Measurements from ENCODE around the gene KCNH4.

The KCNH4 gene

DNA sequence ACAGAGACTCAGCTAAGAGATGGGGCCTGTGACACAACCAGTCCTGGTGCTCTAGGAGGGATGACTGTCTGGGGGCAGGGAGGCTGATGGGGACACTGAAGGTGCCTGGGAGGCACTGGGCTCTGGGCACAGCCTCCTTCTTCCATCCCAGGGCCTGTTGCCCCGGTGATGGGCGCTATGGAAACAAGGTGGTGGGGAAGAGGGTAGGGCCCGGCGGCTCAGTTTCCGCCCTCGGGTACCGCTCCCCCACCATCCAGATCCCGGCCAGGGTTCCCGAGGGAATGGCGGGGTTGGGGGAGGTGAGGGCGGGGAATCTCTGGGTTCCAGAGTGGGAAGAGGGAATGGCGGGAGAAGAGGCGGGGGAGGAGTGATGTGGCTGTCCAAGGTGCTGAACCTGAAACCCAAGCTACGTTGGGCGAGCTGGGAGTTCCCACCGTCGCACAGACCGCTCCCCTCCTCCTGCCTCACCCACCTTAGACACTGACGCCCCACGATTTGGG is 981 bp downstream of the KCNH4 start:
- no peaks in the 10 kb centered on the region for H3K9me3 ChIP-seq (ENCODE audit: control insufficient read depth, insufficient read depth, low read depth, low read length)
- H3K4me3 ChIP-seq (ENCODE audit: low read depth, low read length) = no peak overlapping the region
- H3K4me1 ChIP-seq (ENCODE audit: control insufficient read depth, insufficient read depth, low read length) = no peaks in the 10 kb centered on the region
- ChIA-PET CTCF (interaction anchor here (0.6 to 2.4 kb wide), 8 partner anchors 14 to 637 kb away, joined by 3 to 9 read pairs (median 4); no protein-coding TSS in a partner anchor), POLR2A (interaction anchor here (0.6 to 1.8 kb wide), 3 partner anchors 14 to 47 kb away, joined by 3 to 6 read pairs (median 5); partner anchors contain the start of gene GHDC)
- no peaks in the 10 kb centered on the region for H3K36me3 ChIP-seq (ENCODE audit: control insufficient read depth in 2 of 2, insufficient read depth in 1 of 2, low read length in 2 of 2)
- no peak overlapping the region for H3K27ac ChIP-seq (ENCODE audit: extremely low read depth, low read depth, low read length)
- TF ChIP-seq ZNF398 (tag by site-specific recombination; IDR thresholded peaks at IDR 0.05) (peak; percentile 69), SP2 (tag by site-specific recombination; IDR thresholded peaks at IDR 0.05) (peak; percentile 41; the same call in 1 of the 2 replicates), ZFHX2 (tag by site-specific recombination; conservative IDR thresholded peaks at IDR 0.05) (peak; percentile 91), GLIS2 (tag by site-specific recombination; IDR thresholded peaks at IDR 0.05) (no peak), KLF8 (tag by site-specific recombination; IDR thresholded peaks at IDR 0.05) (peak; percentile 59; the same call in 1 of the 2 replicates), GLIS1 (tag by site-specific recombination; IDR thresholded peaks at IDR 0.05) (no peak), ZIC2 (tag by site-specific recombination; IDR thresholded peaks at IDR 0.05) (no peak), ZNF629 (tag by site-specific recombination; IDR thresholded peaks at IDR 0.05) (0 out of 2 replicates have a peak, but pooled peaks have one; percentile 36), ZNF174 (tag by site-specific recombination; IDR thresholded peaks at IDR 0.05) (no peak), ZBTB17 (tag by site-specific recombination; IDR thresholded peaks at IDR 0.05) (0 out of 2 replicates have a peak, but pooled peaks have one; percentile 21), ZBTB44 (tag by site-specific recombination; IDR thresholded peaks at IDR 0.05) (no peak), ZNF558 (tag by site-specific recombination; IDR thresholded peaks at IDR 0.05) (no peak), MYNN (tag by site-specific recombination; IDR thresholded peaks at IDR 0.05; ENCODE audit: borderline replicate concordance) (peak; percentile 93), ZNF701 (tag by site-specific recombination; IDR thresholded peaks at IDR 0.05) (no peak), ZNF621 (tag by site-specific recombination; IDR thresholded peaks at IDR 0.05) (no peak), ZBTB8A (tag by site-specific recombination; IDR thresholded peaks at IDR 0.05) (no peak), ZSCAN4 (tag by site-specific recombination; IDR thresholded peaks at IDR 0.05) (no peak), KLF1 (tag by site-specific recombination; IDR thresholded peaks at IDR 0.05) (peak; percentile 82), PATZ1 (tag by site-specific recombination; IDR thresholded peaks at IDR 0.05) (peak; percentile 43; the same call in 1 of the 2 replicates), ZNF155 (tag by site-specific recombination; IDR thresholded peaks at IDR 0.05) (no peak), FEZF1 (tag by site-specific recombination; IDR thresholded peaks at IDR 0.05) (no peak), IKZF3 (tag by site-specific recombination; IDR thresholded peaks at IDR 0.05) (peak; percentile 89), ZNF670 (tag by site-specific recombination; IDR thresholded peaks at IDR 0.05; ENCODE audit: low read depth) (no peak), ZNF580 (tag by site-specific recombination; IDR thresholded peaks at IDR 0.05) (no peak)
- TF ChIP-seq, protein P1, sequence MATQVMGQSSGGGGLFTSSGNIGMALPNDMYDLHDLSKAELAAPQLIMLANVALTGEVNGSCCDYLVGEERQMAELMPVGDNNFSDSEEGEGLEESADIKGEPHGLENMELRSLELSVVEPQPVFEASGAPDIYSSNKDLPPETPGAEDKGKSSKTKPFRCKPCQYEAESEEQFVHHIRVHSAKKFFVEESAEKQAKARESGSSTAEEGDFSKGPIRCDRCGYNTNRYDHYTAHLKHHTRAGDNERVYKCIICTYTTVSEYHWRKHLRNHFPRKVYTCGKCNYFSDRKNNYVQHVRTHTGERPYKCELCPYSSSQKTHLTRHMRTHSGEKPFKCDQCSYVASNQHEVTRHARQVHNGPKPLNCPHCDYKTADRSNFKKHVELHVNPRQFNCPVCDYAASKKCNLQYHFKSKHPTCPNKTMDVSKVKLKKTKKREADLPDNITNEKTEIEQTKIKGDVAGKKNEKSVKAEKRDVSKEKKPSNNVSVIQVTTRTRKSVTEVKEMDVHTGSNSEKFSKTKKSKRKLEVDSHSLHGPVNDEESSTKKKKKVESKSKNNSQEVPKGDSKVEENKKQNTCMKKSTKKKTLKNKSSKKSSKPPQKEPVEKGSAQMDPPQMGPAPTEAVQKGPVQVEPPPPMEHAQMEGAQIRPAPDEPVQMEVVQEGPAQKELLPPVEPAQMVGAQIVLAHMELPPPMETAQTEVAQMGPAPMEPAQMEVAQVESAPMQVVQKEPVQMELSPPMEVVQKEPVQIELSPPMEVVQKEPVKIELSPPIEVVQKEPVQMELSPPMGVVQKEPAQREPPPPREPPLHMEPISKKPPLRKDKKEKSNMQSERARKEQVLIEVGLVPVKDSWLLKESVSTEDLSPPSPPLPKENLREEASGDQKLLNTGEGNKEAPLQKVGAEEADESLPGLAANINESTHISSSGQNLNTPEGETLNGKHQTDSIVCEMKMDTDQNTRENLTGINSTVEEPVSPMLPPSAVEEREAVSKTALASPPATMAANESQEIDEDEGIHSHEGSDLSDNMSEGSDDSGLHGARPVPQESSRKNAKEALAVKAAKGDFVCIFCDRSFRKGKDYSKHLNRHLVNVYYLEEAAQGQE (tag by site-specific recombination; IDR thresholded peaks at IDR 0.05) = peak; percentile 99
- TF ChIP-seq, protein P2, sequence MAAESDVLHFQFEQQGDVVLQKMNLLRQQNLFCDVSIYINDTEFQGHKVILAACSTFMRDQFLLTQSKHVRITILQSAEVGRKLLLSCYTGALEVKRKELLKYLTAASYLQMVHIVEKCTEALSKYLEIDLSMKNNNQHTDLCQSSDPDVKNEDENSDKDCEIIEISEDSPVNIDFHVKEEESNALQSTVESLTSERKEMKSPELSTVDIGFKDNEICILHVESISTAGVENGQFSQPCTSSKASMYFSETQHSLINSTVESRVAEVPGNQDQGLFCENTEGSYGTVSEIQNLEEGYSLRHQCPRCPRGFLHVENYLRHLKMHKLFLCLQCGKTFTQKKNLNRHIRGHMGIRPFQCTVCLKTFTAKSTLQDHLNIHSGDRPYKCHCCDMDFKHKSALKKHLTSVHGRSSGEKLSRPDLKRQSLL (tag by site-specific recombination; IDR thresholded peaks at IDR 0.05) = 0 out of 2 replicates have a peak, but pooled peaks have one; percentile 10
